H9 (cell line): ENCODE results near the gene ALDH1A2. TPM values are rescaled to one million over a fixed set of nuclear protein-coding genes. Genes with fewer than 3 reads are reported as not detected.
A peak's percentile ranks its signal among the peaks of the same experiment; 100 is the strongest.

Experiments used
- DNase-seq: peaks from one replicate; pipeline ENCODE4 v3.0.0-alpha.2; 2017
- H2AFZ ChIP-seq: one replicate; pipeline ENCODE4 v1.6.1; 2013; ENCODE audit warnings: mild to moderate bottlenecking, low read length, control low read depth, moderate library complexity
- H2AK5ac ChIP-seq: 2 replicates; pipeline ENCODE4 v1.6.1; 2013; ENCODE audit warnings: low read length, control low read depth, mixed read lengths; ENCODE audit not compliant: insufficient read length
- H2BK120ac ChIP-seq: one replicate; pipeline ENCODE4 v1.6.1; 2013; ENCODE audit warnings: low read depth, mild to moderate bottlenecking, low read length, control low read depth, inconsistent platforms; ENCODE audit not compliant: poor library complexity, severe bottlenecking
- H2BK12ac ChIP-seq: 2 replicates; pipeline ENCODE4 v1.6.1; 2013; ENCODE audit warnings: low read length, control low read depth, mixed read lengths, low read depth; ENCODE audit not compliant: insufficient read length
- H2BK15ac ChIP-seq: 2 replicates; pipeline ENCODE4 v1.6.1; 2013; ENCODE audit warnings: low read depth, low read length, control low read depth
- H2BK20ac ChIP-seq: one replicate; pipeline ENCODE4 v1.6.1; 2013; ENCODE audit warnings: low read depth, mild to moderate bottlenecking, low read length, control low read depth, inconsistent platforms; ENCODE audit not compliant: poor library complexity, severe bottlenecking
- H2BK5ac ChIP-seq: 2 replicates; pipeline ENCODE4 v1.6.1; 2013; ENCODE audit warnings: low read length, control low read depth, mixed read lengths; ENCODE audit not compliant: insufficient read length
- H3K14ac ChIP-seq: 2 replicates; pipeline ENCODE4 v1.6.1; 2013; ENCODE audit warnings: low read length, control low read depth; ENCODE audit not compliant: insufficient read depth
- H3K18ac ChIP-seq: 2 replicates; pipeline ENCODE4 v1.6.1; 2013; ENCODE audit warnings: low read depth, mild to moderate bottlenecking, mixed read lengths, low read length, control low read depth; ENCODE audit not compliant: insufficient read length
- H3K23ac ChIP-seq: 2 replicates; pipeline ENCODE4 v1.6.1; 2013; ENCODE audit warnings: low read length, control low read depth, mixed read lengths, low read depth; ENCODE audit not compliant: insufficient read length
- H3K23me2 ChIP-seq: 2 replicates; pipeline ENCODE4 v1.6.1; 2013; ENCODE audit warnings: low read depth, mild to moderate bottlenecking, mixed read lengths, low read length, control low read depth; ENCODE audit not compliant: insufficient read length, poor library complexity, severe bottlenecking
- H3K27ac ChIP-seq: 2 replicates; pipeline ENCODE4 v1.5.1; 2013; ENCODE audit warnings: low read length, control low read depth, mixed read lengths, low read depth; ENCODE audit not compliant: insufficient read length
- H3K27me3 ChIP-seq: 2 replicates; pipeline ENCODE4 v1.6.1; 2013; ENCODE audit warnings: low read length, control low read depth, inconsistent platforms; ENCODE audit not compliant: insufficient read depth
- H3K4ac ChIP-seq: 2 replicates; pipeline ENCODE4 v1.6.1; 2013; ENCODE audit warnings: low read depth, mild to moderate bottlenecking, control low read depth, inconsistent platforms, low read length, moderate library complexity
- H3K4me1 ChIP-seq: 2 replicates; pipeline ENCODE4 v1.6.1; 2013; ENCODE audit warnings: low read length, control low read depth, inconsistent platforms; ENCODE audit not compliant: insufficient read depth
- H3K4me2 ChIP-seq: 2 replicates; pipeline ENCODE4 v1.6.1; 2013; ENCODE audit warnings: low read length, control low read depth, mixed read lengths; ENCODE audit not compliant: insufficient read length, insufficient read depth
- H3K56ac ChIP-seq: 2 replicates; pipeline ENCODE4 v1.6.1; 2013; ENCODE audit warnings: low read depth, mild to moderate bottlenecking, mixed read lengths, low read length, control low read depth; ENCODE audit not compliant: insufficient read length
- H3K79me1 ChIP-seq: 2 replicates; pipeline ENCODE4 v1.6.1; 2013; ENCODE audit warnings: low read depth, mild to moderate bottlenecking, moderate library complexity, low read length, control low read depth, inconsistent platforms; ENCODE audit not compliant: insufficient read depth, poor library complexity, severe bottlenecking
- H3K79me2 ChIP-seq: 2 replicates; pipeline ENCODE4 v1.6.1; 2013; ENCODE audit warnings: low read length, control low read depth, inconsistent platforms; ENCODE audit not compliant: insufficient read depth
- H3K9ac ChIP-seq: 2 replicates; pipeline ENCODE4 v1.6.1; 2013; ENCODE audit warnings: low read length, control low read depth, mixed read lengths; ENCODE audit not compliant: insufficient read length; ENCODE audit errors: extremely low read depth
- H3K9me3 ChIP-seq: one replicate; pipeline ENCODE4 v1.6.1; 2013; ENCODE audit warnings: low read depth, low read length, inconsistent platforms; ENCODE audit not compliant: control insufficient read depth
- H3T11ph ChIP-seq: one replicate; pipeline ENCODE4 v1.6.1; 2013; ENCODE audit warnings: mild to moderate bottlenecking, low read length, control low read depth, inconsistent platforms
- H4K20me1 ChIP-seq: one replicate; pipeline ENCODE4 v1.6.1; 2013; ENCODE audit not compliant: control insufficient read depth, insufficient read length, insufficient read depth
- H4K5ac ChIP-seq: 2 replicates; pipeline ENCODE4 v1.6.1; 2013; ENCODE audit warnings: low read depth, mild to moderate bottlenecking, mixed read lengths, low read length, control low read depth; ENCODE audit not compliant: insufficient read length
- H4K8ac ChIP-seq: replicated peaks from 2 replicates; pipeline ENCODE4 v1.6.1; 2013; ENCODE audit warnings: low read length, control low read depth, mixed read lengths, low read depth; ENCODE audit not compliant: insufficient read length
- H4K91ac ChIP-seq: 2 replicates; pipeline ENCODE4 v1.6.1; 2013; ENCODE audit warnings: low read depth, mild to moderate bottlenecking, moderate library complexity, mixed read lengths, low read length, control low read depth; ENCODE audit not compliant: insufficient read length
- H3K27ac Mint-ChIP-seq, 3 experiments: 2 replicates in 2 of 3; 3 replicates in 1 of 3; pipeline ENCODE4 v1.8.0; 2020 to 2021; ENCODE audit warnings: mixed read lengths in 3 of 3, mild to moderate bottlenecking in 1 of 3, moderate library complexity in 1 of 3
- H3K27me3 Mint-ChIP-seq: 2 replicates; pipeline ENCODE4 v1.8.0; 2021; ENCODE audit warnings: low read depth, mild to moderate bottlenecking, moderate library complexity, mixed read lengths
- H3K36me3 Mint-ChIP-seq, 3 experiments: 2 replicates in 2 of 3; 3 replicates in 1 of 3; pipeline ENCODE4 v1.8.0; 2020 to 2021; ENCODE audit warnings: low read depth in 3 of 3, mixed read lengths in 3 of 3; ENCODE audit not compliant: insufficient read depth in 1 of 3
- H3K4me1 Mint-ChIP-seq, 2 experiments: 2 replicates each; pipeline ENCODE4 v1.8.0; 2020; ENCODE audit warnings: mixed read lengths in 2 of 2
- H3K4me3 Mint-ChIP-seq, 2 experiments: 2 replicates in 1 of 2; 3 replicates in 1 of 2; pipeline ENCODE4 v1.8.0; 2020 to 2021; ENCODE audit warnings: mild to moderate bottlenecking in 2 of 2, mixed read lengths in 2 of 2, moderate library complexity in 1 of 2
- H3K9me3 Mint-ChIP-seq, 2 experiments: 2 replicates in 1 of 2; 3 replicates in 1 of 2; pipeline ENCODE4 v1.8.0; 2020; ENCODE audit warnings: mild to moderate bottlenecking in 2 of 2, mixed read lengths in 2 of 2, moderate library complexity in 1 of 2
- WGBS: extraction: QIAGEN DNeasy Blood & Tissue Kit; methylation state at CpG from one replicate; pipeline ENCODE4 v1.1.7; 2013; ENCODE audit warnings: missing lambda C conversion rate, low lambda C conversion rate, mixed read lengths; ENCODE audit not compliant: insufficient read length; ENCODE audit errors: extremely low coverage; 5-methylcytosine and 5-hydroxymethylcytosine counted together
- total RNA-seq: library from RNA; stranded (reverse); gene quantifications from 2 replicates; pipeline ENCODE4 v1.2.1, GENCODE V29; 2021
- TF ChIP-seq, protein P1 (sequence below): fragments of 200-600 bp; sonication (generic); conservative IDR thresholded peaks from 3 replicates; pipeline ENCODE4 v1.8.0; 2021; ENCODE audit warnings: antibody characterized with exemption, mild to moderate bottlenecking

ALDH1A2 gene
- total RNA-seq, 1 experiment from 2014 or later, result 0.72 TPM

- no peaks in the 10 kb centered on the region for H3K79me1 ChIP-seq
- H4K8ac ChIP-seq, result no peak overlapping the region
- H3K4ac ChIP-seq, result no peak overlapping the region
- no peaks in the 10 kb centered on the region for H3K23me2 ChIP-seq
- H3K27me3 ChIP-seq, result peaks cover 3% of the 10 kb centered on the region; the same call in 1 of the 2 replicates
- Mint-ChIP-seq H3K4me3 (no peak overlapping the region), H3K27ac (no peak overlapping the region), H3K27me3 (peaks cover 73% of the 10 kb centered on the region), H3K36me3 (no peaks in the 10 kb centered on the region), H3K4me1 (peaks cover 10 to 23% of the 10 kb centered on the region in 2 experiments), H3K9me3 (no peaks in the 10 kb centered on the region)
- no peak overlapping the region for H3K4me2 ChIP-seq
- no peaks in the 10 kb centered on the region for H3K79me2 ChIP-seq
- no peak overlapping the region for H3T11ph ChIP-seq
- H2BK20ac ChIP-seq, result no peak overlapping the region
- TF ChIP-seq, protein P1, sequence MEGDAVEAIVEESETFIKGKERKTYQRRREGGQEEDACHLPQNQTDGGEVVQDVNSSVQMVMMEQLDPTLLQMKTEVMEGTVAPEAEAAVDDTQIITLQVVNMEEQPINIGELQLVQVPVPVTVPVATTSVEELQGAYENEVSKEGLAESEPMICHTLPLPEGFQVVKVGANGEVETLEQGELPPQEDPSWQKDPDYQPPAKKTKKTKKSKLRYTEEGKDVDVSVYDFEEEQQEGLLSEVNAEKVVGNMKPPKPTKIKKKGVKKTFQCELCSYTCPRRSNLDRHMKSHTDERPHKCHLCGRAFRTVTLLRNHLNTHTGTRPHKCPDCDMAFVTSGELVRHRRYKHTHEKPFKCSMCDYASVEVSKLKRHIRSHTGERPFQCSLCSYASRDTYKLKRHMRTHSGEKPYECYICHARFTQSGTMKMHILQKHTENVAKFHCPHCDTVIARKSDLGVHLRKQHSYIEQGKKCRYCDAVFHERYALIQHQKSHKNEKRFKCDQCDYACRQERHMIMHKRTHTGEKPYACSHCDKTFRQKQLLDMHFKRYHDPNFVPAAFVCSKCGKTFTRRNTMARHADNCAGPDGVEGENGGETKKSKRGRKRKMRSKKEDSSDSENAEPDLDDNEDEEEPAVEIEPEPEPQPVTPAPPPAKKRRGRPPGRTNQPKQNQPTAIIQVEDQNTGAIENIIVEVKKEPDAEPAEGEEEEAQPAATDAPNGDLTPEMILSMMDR, result peak; percentile 59
- no peak overlapping the region for H2BK120ac ChIP-seq
- no peak overlapping the region for H4K5ac ChIP-seq
- no peak overlapping the region for H3K14ac ChIP-seq
- no peak overlapping the region for H3K27ac ChIP-seq
- H3K56ac ChIP-seq, result no peak overlapping the region
- H2AK5ac ChIP-seq, result no peak overlapping the region
- H2BK12ac ChIP-seq, result no peak overlapping the region
- H2BK5ac ChIP-seq, result no peak overlapping the region
- no peak overlapping the region for H4K91ac ChIP-seq
- H3K4me1 ChIP-seq, result no peaks in the 10 kb centered on the region
- no peaks in the 10 kb centered on the region for H3K9me3 ChIP-seq
- H3K18ac ChIP-seq, result no peak overlapping the region
- H2BK15ac ChIP-seq, result no peak overlapping the region
- no peak overlapping the region for H3K9ac ChIP-seq
- no peak overlapping the region for H2AFZ ChIP-seq
- H4K20me1 ChIP-seq, result no peaks in the 10 kb centered on the region
- WGBS, result no CpG with 5 or more reads among the region's 4 CpGs
- no peak overlapping the region for H3K23ac ChIP-seq
- no peak for DNase-seq
Observed at GRCh38 chr15:58056015-58056414, 9.5 kb downstream of the ALDH1A2 start.
